GF-D8 (cell line): ENCODE results near the gene ZNF512B.
"Not testable (repeated sequence)": the region's sequence is repeated elsewhere in the genome, so short reads cannot be mapped to it uniquely, and the experiment has no call there.

Experiments
- DNase-seq: peaks from one replicate; lab custom pipeline; 2025; lab: John Stamatoyannopoulos, UW

ZNF512B gene

GRCh38 chr20:63969838-63970713 lies at the start of gene ZNF512B:
ZNF512B (minus strand) TSS chr20:63969930; CDS start chr20:63967950, 1,980 bp downstream.
- DNase-seq, result no peak

- no peak for DNase-seq
These were observed 45.9 kb upstream of the ZNF512B start for GRCh38 chr20:64015635-64016034.

GRCh38 chr20:64012385-64013154 lies 42.8 kb upstream of the ZNF512B start:
- not testable (repeated sequence) for DNase-seq

- DNase-seq, result no peak
These were observed 41.6 kb upstream of the ZNF512B start for GRCh38 chr20:64011366-64011779.

- DNase-seq, result no peak
These were observed 41.0 kb upstream of the ZNF512B start for GRCh38 chr20:64010711-64011237.

- no peak for DNase-seq
These were observed 40.2 kb upstream of the ZNF512B start for GRCh38 chr20:64009811-64010387.

GRCh38 chr20:64006902-64007301 lies 37.2 kb upstream of the ZNF512B start:
- no peak for DNase-seq

- DNase-seq, result no peak
These were observed 36.8 kb upstream of the ZNF512B start for GRCh38 chr20:64006490-64006889.

- no peak for DNase-seq
These were observed 35.7 kb upstream of the ZNF512B start for GRCh38 chr20:64005394-64005793.

GRCh38 chr20:64003960-64004725 lies 34.4 kb upstream of the ZNF512B start:
- no peak for DNase-seq

GRCh38 chr20:64001607-64002011 lies 31.9 kb upstream of the ZNF512B start:
- no peak for DNase-seq

GRCh38 chr20:64000906-64001305 lies 31.2 kb upstream of the ZNF512B start:
- DNase-seq, result no peak

- DNase-seq, result no peak
These were observed 13.2 kb upstream of the ZNF512B start for GRCh38 chr20:63982937-63983336.

- peak; percentile 87 for DNase-seq
These were observed 11.3 kb upstream of the ZNF512B start, which contains the start of gene PRPF6 for GRCh38 chr20:63980806-63981728. PRPF6 (plus strand) TSS chr20:63981132; CDS start chr20:63981246, 114 bp downstream.

GRCh38 chr20:63980317-63980805 lies 10.6 kb upstream of the ZNF512B start:
- no peak for DNase-seq

GRCh38 chr20:63979557-63980316 lies 10.0 kb upstream of the ZNF512B start, which contains the start of gene SAMD10:
SAMD10 (minus strand) TSS chr20:63979642; CDS start chr20:63979467, 175 bp downstream.
- DNase-seq, result peak; percentile 77

- DNase-seq, result no peak
These were observed 9.5 kb upstream of the ZNF512B start for GRCh38 chr20:63979229-63979556.

GRCh38 chr20:63978319-63979228 lies 8.8 kb upstream of the ZNF512B start:
- peak; percentile 61 for DNase-seq
